K562 (cell line): ENCODE measurements around the gene RDM1. TPM values are rescaled to one million over a fixed set of nuclear protein-coding genes. Genes with fewer than 3 reads are reported as not detected.

Experiments used
- ARID1B ChIP-seq: fragments of 450-650 bp; IDR thresholded peaks from 2 replicates; pipeline ENCODE4 v1.6.1; 2016; ENCODE audit warnings: antibody characterized with exemption, mild to moderate bottlenecking, inconsistent platforms
- CBX1 ChIP-seq: sonication (generic); IDR thresholded peaks from 2 replicates; pipeline ENCODE4 v1.6.1; 2016; ENCODE audit warnings: antibody characterized with exemption, low read depth, mild to moderate bottlenecking
- GMEB1 ChIP-seq: fragments of 250-450 bp; sonication (Bioruptor Pico); IDR thresholded peaks from 2 replicates; pipeline ENCODE4 v1.4.0; 2020; ENCODE audit warnings: mild to moderate bottlenecking
- JUND ChIP-seq, 2 experiments: IDR thresholded peaks; 2 replicates in 1 of 2; 3 replicates in 1 of 2; pipeline ENCODE4 v1.6.1; 2011; ENCODE audit warnings: borderline replicate concordance in 2 of 2, low read depth in 2 of 2, low read length in 2 of 2, improper control_type of control experiment in 1 of 2, missing biosample characterization in 1 of 2, missing genetic modification characterization in 1 of 2, missing genetic modification reagents in 1 of 2
- KLF16 ChIP-seq: IDR thresholded peaks from 2 replicates; pipeline ENCODE4 v1.6.1; 2016; ENCODE audit warnings: antibody characterized with exemption
- KLF6 ChIP-seq: fragments of 250-450 bp; sonication (Bioruptor Pico); IDR thresholded peaks from 2 replicates; pipeline ENCODE4 v1.4.0; 2020; ENCODE audit warnings: mild to moderate bottlenecking, moderate library complexity, borderline replicate concordance
- MED1 ChIP-seq: sonication (generic); formaldehyde crosslinking; IDR thresholded peaks from 2 replicates; pipeline ENCODE4 v1.8.1; 2023; ENCODE audit warnings: missing genetic modification reagents, borderline replicate concordance
- MEF2A ChIP-seq: IDR thresholded peaks from 2 replicates; pipeline ENCODE4 v1.6.1; 2011; ENCODE audit warnings: low read depth, mild to moderate bottlenecking, low read length, moderate library complexity; ENCODE audit not compliant: control insufficient read depth
- NR2C1 ChIP-seq, 2 experiments: fragments of 450-650 bp; IDR thresholded peaks; 2 replicates each; pipeline ENCODE4 v1.6.1; 2017; ENCODE audit warnings: mild to moderate bottlenecking in 2 of 2, antibody characterized with exemption in 1 of 2, inconsistent platforms in 1 of 2, missing compliant biosample characterization in 1 of 2, missing genetic modification characterization in 1 of 2
- RBM39 ChIP-seq: fragments of 200-400 bp; formaldehyde crosslinking; optimal IDR thresholded peaks from 2 replicates; pipeline ENCODE3; 2018; ENCODE audit warnings: low read depth, low read length
- STAT5A ChIP-seq: IDR thresholded peaks from 2 replicates; pipeline ENCODE4 v1.6.1; 2012; ENCODE audit warnings: low read length, inconsistent platforms, borderline replicate concordance
- TAF9B ChIP-seq: fragments of 450-650 bp; IDR thresholded peaks from 2 replicates; pipeline ENCODE4 v1.6.1; 2018; ENCODE audit warnings: mild to moderate bottlenecking; ENCODE audit not compliant: partially characterized antibody
- ZBTB11 ChIP-seq, 3 experiments: fragments of 200-800 bp in 1 of 3; fragments of 250-450 bp in 1 of 3; fragments of 450-650 bp in 1 of 3; sonication (Bioruptor Pico) in 1 of 3; sonication (Bioruptor generic) in 1 of 3; formaldehyde crosslinking in 1 of 3; IDR thresholded peaks; 2 replicates each; pipeline versions ENCODE4 v1.6.1 to v1.8.0; 2016 to 2022; ENCODE audit warnings: mild to moderate bottlenecking in 2 of 3, missing genetic modification characterization in 2 of 3, missing compliant biosample characterization in 1 of 3, moderate library complexity in 1 of 3
- ZNF395 ChIP-seq: fragments of 200-800 bp; sonication (Bioruptor generic); IDR thresholded peaks from 2 replicates; pipeline ENCODE4 v1.6.1; 2017; ENCODE audit warnings: missing genetic modification characterization, missing compliant biosample characterization
- polyA plus RNA-seq, 8 experiments: library from polyadenylated mRNA; depleted of rRNA in 4 of 8; stranded (reverse) in 5 of 8; unstranded in 3 of 8; fragments of >200 nt; fragmentation: Nextera tagmentation in 2 of 8; fragmentation: Illumina TruSeq in 1 of 8; extraction: Ambion mirVana in 2 of 8; extraction: Trizol in 1 of 8; gene quantifications; 2 replicates each; pipeline versions ENCODE4 v1.2.1 to v1.2.3, GENCODE V29; 2011 to 2014; ENCODE audit warnings: inconsistent platforms in 1 of 8, missing spikeins in 1 of 8
- total RNA-seq, 7 experiments: library from RNA; depleted of rRNA in 6 of 7; stranded (reverse); fragments of >200 nt in 6 of 7; fragmentation: Illumina TruSeq in 2 of 7; extraction: Trizol in 2 of 7; gene quantifications; 2 replicates each; pipeline versions ENCODE4 v1.2.1 to v1.2.3, GENCODE V29; 2011 to 2021; ENCODE audit warnings: low replicate concordance in 1 of 7
- TF ChIP-seq, protein P1 (sequence below), 3 experiments: fragments of 200-800 bp in 1 of 3; sonication (Bioruptor generic) in 1 of 3; sonication (generic) in 1 of 3; formaldehyde crosslinking in 1 of 3; IDR thresholded peaks; 2 replicates each; pipeline versions ENCODE4 v1.6.1 to v1.8.0; 2016 to 2022; ENCODE audit warnings: mild to moderate bottlenecking in 2 of 3, missing compliant biosample characterization in 2 of 3, missing genetic modification characterization in 2 of 3, missing genetic modification reagents in 1 of 3
- TF ChIP-seq, protein P2 (sequence below): sonication (generic); formaldehyde crosslinking; IDR thresholded peaks from 2 replicates; pipeline ENCODE4 v1.8.1; 2023; ENCODE audit warnings: mild to moderate bottlenecking, missing genetic modification reagents

RDM1 gene
- total and polyA plus RNA-seq, 9 of the 15 experiments (the other 6 are each of a cell fraction or from before 2014, with no cell fraction given) = 2.5 to 11.2 (median 5.4) TPM

- TF ChIP-seq ZNF395 (CRISPR knock-in tag) (no peak), RBM39 (no peak), STAT5A (0 out of 2 replicates have a peak, but pooled peaks have one; percentile 5), JUND (IDR thresholded peaks at IDR 0.05; ENCODE audit: borderline replicate concordance, low read depth, low read length) (no peak), JUND (tag; IDR thresholded peaks at IDR 0.05; ENCODE audit: borderline replicate concordance, low read depth, low read length) (no peak), MEF2A (no peak), GMEB1 (CRISPR knock-in tag) (no peak), ZBTB11 (CRISPR knock-in tag; IDR thresholded peaks at IDR 0.05) (no peak), CBX1 (no peak), MED1 (CRISPR knock-in tag) (no peak), ARID1B (peak; percentile 86), NR2C1 (IDR thresholded peaks at IDR 0.05) (no peak), NR2C1 (tag; IDR thresholded peaks at IDR 0.05) (no peak), TAF9B (no peak), KLF16 (0 out of 2 replicates have a peak, but pooled peaks have one; percentile 59), KLF6 (CRISPR knock-in tag) (no peak)
- TF ChIP-seq, protein P1, sequence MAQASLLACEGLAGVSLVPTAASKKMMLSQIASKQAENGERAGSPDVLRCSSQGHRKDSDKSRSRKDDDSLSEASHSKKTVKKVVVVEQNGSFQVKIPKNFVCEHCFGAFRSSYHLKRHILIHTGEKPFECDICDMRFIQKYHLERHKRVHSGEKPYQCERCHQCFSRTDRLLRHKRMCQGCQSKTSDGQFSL (CRISPR knock-in tag; IDR thresholded peaks at IDR 0.05) = no peak
- TF ChIP-seq, protein P1 (tag; IDR thresholded peaks at IDR 0.05) = no peak
- TF ChIP-seq, protein P2, sequence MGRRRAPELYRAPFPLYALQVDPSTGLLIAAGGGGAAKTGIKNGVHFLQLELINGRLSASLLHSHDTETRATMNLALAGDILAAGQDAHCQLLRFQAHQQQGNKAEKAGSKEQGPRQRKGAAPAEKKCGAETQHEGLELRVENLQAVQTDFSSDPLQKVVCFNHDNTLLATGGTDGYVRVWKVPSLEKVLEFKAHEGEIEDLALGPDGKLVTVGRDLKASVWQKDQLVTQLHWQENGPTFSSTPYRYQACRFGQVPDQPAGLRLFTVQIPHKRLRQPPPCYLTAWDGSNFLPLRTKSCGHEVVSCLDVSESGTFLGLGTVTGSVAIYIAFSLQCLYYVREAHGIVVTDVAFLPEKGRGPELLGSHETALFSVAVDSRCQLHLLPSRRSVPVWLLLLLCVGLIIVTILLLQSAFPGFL = no peak
Measured at GRCh38 chr17:35942588-35943186, 12.1 kb upstream of the RDM1 start (continued).
